HepG2 (cell line): ENCODE measurements around the gene ZNF839. TPM values are rescaled to one million over a fixed set of nuclear protein-coding genes. Genes with fewer than 3 reads are reported as not detected.

Source experiments
- E2F2 ChIP-seq: sonication (generic); formaldehyde crosslinking; IDR thresholded peaks from 2 replicates; pipeline ENCODE4 v1.4.0; 2020; ENCODE audit warnings: missing genetic modification reagents, borderline replicate concordance
- ETS1 ChIP-seq: sonication (generic); formaldehyde crosslinking; IDR thresholded peaks from 2 replicates; pipeline ENCODE4 v1.4.0; 2020; ENCODE audit warnings: missing genetic modification reagents
- NONO ChIP-seq, 2 experiments: fragments of 450-650 bp in 1 of 2; sonication (generic) in 1 of 2; formaldehyde crosslinking in 1 of 2; IDR thresholded peaks in 1 of 2; conservative IDR thresholded peaks in 1 of 2; 2 replicates each; pipeline versions ENCODE4 v1.6.1 to v1.8.0; 2017 to 2022; ENCODE audit warnings: mild to moderate bottlenecking in 1 of 2, missing genetic modification reagents in 1 of 2, moderate library complexity in 1 of 2
- PAXIP1 ChIP-seq: sonication (generic); formaldehyde crosslinking; conservative IDR thresholded peaks from 2 replicates; pipeline ENCODE4 v1.4.0; 2020; ENCODE audit warnings: mild to moderate bottlenecking, missing genetic modification reagents, moderate library complexity
- POGZ ChIP-seq: sonication (generic); formaldehyde crosslinking; IDR thresholded peaks from 2 replicates; pipeline ENCODE4 v1.4.0; 2020; ENCODE audit warnings: mild to moderate bottlenecking, missing genetic modification reagents
- RFX3 ChIP-seq: IDR thresholded peaks from 2 replicates; pipeline ENCODE4 v1.6.1; 2016; ENCODE audit warnings: missing biosample characterization, missing genetic modification reagents
- SMAD1 ChIP-seq: sonication (generic); formaldehyde crosslinking; IDR thresholded peaks from 2 replicates; pipeline ENCODE4 v1.4.0; 2020; ENCODE audit warnings: missing genetic modification reagents, low read depth, mild to moderate bottlenecking, borderline replicate concordance
- SP5 ChIP-seq: IDR thresholded peaks from 2 replicates; pipeline ENCODE4 v1.6.1; 2016; ENCODE audit warnings: low read depth, borderline replicate concordance
- YY1 ChIP-seq: IDR thresholded peaks from 2 replicates; pipeline ENCODE4 v1.6.1; 2011; ENCODE audit warnings: low read length, low read depth, moderate library complexity, mild to moderate bottlenecking; ENCODE audit not compliant: insufficient read depth, insufficient replicate concordance
- ZC3H4 ChIP-seq: sonication (generic); formaldehyde crosslinking; IDR thresholded peaks from 2 replicates; pipeline ENCODE4 v1.4.0; 2020; ENCODE audit warnings: missing genetic modification reagents, borderline replicate concordance
- ZNF331 ChIP-seq: sonication (generic); formaldehyde crosslinking; IDR thresholded peaks from 2 replicates; pipeline ENCODE4 v1.4.0; 2020; ENCODE audit warnings: missing genetic modification reagents
- ZNF562 ChIP-seq: sonication (generic); formaldehyde crosslinking; IDR thresholded peaks from 2 replicates; pipeline ENCODE4 v1.8.0; 2022; ENCODE audit warnings: missing genetic modification reagents, borderline replicate concordance
- ZNF646 ChIP-seq: sonication (generic); formaldehyde crosslinking; IDR thresholded peaks from 2 replicates; pipeline ENCODE4 v1.9.0; 2021; ENCODE audit warnings: mild to moderate bottlenecking, missing genetic modification reagents
- ZSCAN22 ChIP-seq: sonication (generic); formaldehyde crosslinking; IDR thresholded peaks from 2 replicates; pipeline ENCODE4 v1.4.0; 2020; ENCODE audit warnings: mild to moderate bottlenecking, missing genetic modification reagents
- ZSCAN9 ChIP-seq: IDR thresholded peaks from 2 replicates; pipeline ENCODE4 v1.6.1; 2016; ENCODE audit warnings: borderline replicate concordance
- polyA plus RNA-seq, 8 experiments: library from polyadenylated mRNA; depleted of rRNA in 3 of 8; stranded (reverse) in 7 of 8; unstranded in 1 of 8; fragments of >200 nt; fragmentation: Illumina TruSeq in 4 of 8; extraction: Trizol in 4 of 8; gene quantifications; 2 replicates each; pipeline versions ENCODE4 v1.2.1 to v1.2.3, GENCODE V29; 2011 to 2016; ENCODE audit warnings: low read depth in 4 of 8, missing spikeins in 1 of 8, mixed read lengths in 1 of 8; ENCODE audit not compliant: insufficient read depth in 1 of 8
- total RNA-seq, 5 experiments: library from RNA; depleted of rRNA; stranded (reverse); fragments of >200 nt; fragmentation: Illumina TruSeq; extraction: Trizol; gene quantifications; 2 replicates each; pipeline ENCODE4 v1.2.3, GENCODE V29; 2016; ENCODE audit warnings: low read depth in 1 of 5

Gene ZNF839
- total and polyA plus RNA-seq, 2 of the 13 experiments (the other 11 are each of a cell fraction or from before 2014, with no cell fraction given): 11.1 to 12.8 TPM

GRCh38 chr14:102304611-102305506 lies 14.7 kb upstream of the ZNF839 start, which contains the start of gene MOK (continued):
- TF ChIP-seq ZSCAN9 (CRISPR knock-in tag) (no peak), POGZ (CRISPR knock-in tag) (no peak; the same call in 1 of the 2 replicates), ZSCAN22 (no peak), SP5 (CRISPR knock-in tag) (peak; percentile 60; the same call in 1 of the 2 replicates), ZNF646 (no peak), PAXIP1 (peak; percentile 73), ZNF562 (CRISPR knock-in tag) (no peak), ETS1 (CRISPR knock-in tag) (no peak), E2F2 (CRISPR knock-in tag) (no peak), ZNF331 (CRISPR knock-in tag) (peak; percentile 70; the same call in 1 of the 2 replicates), SMAD1 (CRISPR knock-in tag) (peak; percentile 67; the same call in 1 of the 2 replicates), RFX3 (CRISPR knock-in tag) (peak; percentile 96), YY1 (peak; percentile 94), ZC3H4 (no peak), NONO (IDR thresholded peaks at IDR 0.05) (no peak), NONO (CRISPR knock-in tag; conservative IDR thresholded peaks at IDR 0.05) (no peak)
